GM10266 (cell line): ENCODE results near the gene CACNA2D4.

Experiments used
- DNase-seq: peaks from one replicate; pipeline ENCODE4 v3.0.0; 2012; ENCODE audit errors: extremely low spot score
- CTCF ChIP-seq: IDR thresholded peaks from 2 replicates; pipeline ENCODE4 v1.5.1; 2012; ENCODE audit warnings: mild to moderate bottlenecking, low read depth; ENCODE audit not compliant: control insufficient read depth, insufficient read depth; ENCODE audit errors: missing control alignments

The CACNA2D4 gene

GRCh38 chr12:1839956-1840951 is 78.2 kb downstream of the CACNA2D4 start:
- TF ChIP-seq CTCF: no peak
- no peak for DNase-seq

GRCh38 chr12:1839464-1839863 is 79.0 kb downstream of the CACNA2D4 start:
- no peak for TF ChIP-seq CTCF
- no peak for DNase-seq

- no peak for TF ChIP-seq CTCF
- no peak for DNase-seq
Observed at GRCh38 chr12:1838994-1839365, 79.5 kb downstream of the CACNA2D4 start.

GRCh38 chr12:1838205-1838993 is 80.1 kb downstream of the CACNA2D4 start:
- no peak for TF ChIP-seq CTCF
- no peak for DNase-seq

- no peak for DNase-seq
- TF ChIP-seq CTCF: no peak
Observed at GRCh38 chr12:1837541-1838204, 80.8 kb downstream of the CACNA2D4 start.

- DNase-seq: no peak
- TF ChIP-seq CTCF: no peak
Observed at GRCh38 chr12:1836854-1837421, 81.5 kb downstream of the CACNA2D4 start.
